OCI-LY3 (cell line): ENCODE data around the gene APBB3.

Experiments
- H2AFZ ChIP-seq: fragments of 200-600, 300-600 bp; shearing (Covaris generic); 2 replicates; pipeline ENCODE4 v1.6.0; 2014; ENCODE audit warnings: antibody characterized with exemption, low read depth, low read length
- H3K27ac ChIP-seq: fragments of 200-600, 300-600 bp; sonication (generic); 2 replicates; pipeline ENCODE4 v1.5.1; 2014; ENCODE audit warnings: mild to moderate bottlenecking, low read length, moderate library complexity, mixed read lengths
- H3K27me3 ChIP-seq: fragments of 200-600, 300-600 bp; sonication (generic); 2 replicates; pipeline ENCODE4 v1.6.1; 2014; ENCODE audit warnings: low read depth, low read length, mixed read lengths
- H3K36me3 ChIP-seq: fragments of 200-600, 300-600 bp; sonication (generic); replicated peaks from 2 replicates; pipeline ENCODE3; 2014; ENCODE audit warnings: low read depth, low read length, mixed read lengths
- H3K4me1 ChIP-seq: fragments of 300-600, 200-600 bp; sonication (generic); 2 replicates; pipeline ENCODE4 v1.6.1; 2014; ENCODE audit warnings: low read length, mixed read lengths
- H3K4me2 ChIP-seq: fragments of 200-600, 300-600 bp; sonication (generic); 2 replicates; pipeline ENCODE4 v1.6.1; 2014; ENCODE audit warnings: low read length, mixed read lengths
- H3K4me3 ChIP-seq: fragments of 300-600, 200-600 bp; sonication (generic); 2 replicates; pipeline ENCODE4 v1.5.1; 2014; ENCODE audit warnings: antibody characterized with exemption, mild to moderate bottlenecking, low read length, moderate library complexity
- H3K79me2 ChIP-seq: fragments of 300-600, 200-600 bp; shearing (Covaris generic); 2 replicates; pipeline ENCODE4 v1.6.1; 2014; ENCODE audit warnings: mild to moderate bottlenecking, low read length, mixed read lengths
- H3K9ac ChIP-seq: fragments of 300-600, 200-600 bp; shearing (Covaris generic); 2 replicates; pipeline ENCODE4 v1.6.0; 2014; ENCODE audit warnings: mild to moderate bottlenecking, low read length, moderate library complexity
- H3K9me3 ChIP-seq: fragments of 200-600, 300-600 bp; shearing (Covaris generic); 2 replicates; pipeline ENCODE4 v1.6.1; 2014; ENCODE audit warnings: low read length, mixed read lengths; ENCODE audit not compliant: insufficient read depth
- H4K20me1 ChIP-seq: fragments of 200-600, 300-600 bp; sonication (generic); 2 replicates; pipeline ENCODE4 v1.6.1; 2016; ENCODE audit warnings: low read length, mixed read lengths; ENCODE audit not compliant: insufficient read depth
- EZH2phosphoT487 ChIP-seq: fragments of 200-600 bp; shearing (Covaris generic); IDR thresholded peaks from 2 replicates; pipeline ENCODE4 v1.6.1; 2018; ENCODE audit warnings: antibody characterized with exemption, mixed run types, low read depth
- TF ChIP-seq, protein P1 (sequence below): fragments of 200-600, 300-600 bp; sonication (generic); IDR thresholded peaks from 2 replicates; pipeline ENCODE4 v1.5.1; 2014; ENCODE audit warnings: antibody characterized with exemption, low read length, low read depth

The APBB3 gene

DNA sequence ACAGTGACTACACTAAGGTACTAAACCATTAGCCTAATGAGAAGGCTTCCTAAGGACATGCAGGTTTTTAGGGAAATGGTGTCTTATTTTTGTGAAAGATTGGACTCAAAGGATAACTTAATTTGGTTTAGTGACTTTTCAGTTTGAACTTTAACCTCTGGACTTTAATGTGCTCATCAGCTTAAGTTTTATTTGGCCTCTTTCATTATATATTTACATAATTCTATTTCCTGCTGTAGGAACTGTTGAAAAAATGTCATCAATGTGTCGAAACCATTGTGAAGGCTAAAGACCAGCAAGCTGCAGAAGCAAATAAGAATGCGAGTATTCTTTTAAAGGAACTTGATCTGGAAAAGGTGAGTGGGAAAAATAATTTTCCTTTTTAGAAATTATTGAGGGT is 51.3 kb downstream of the APBB3 start:
- H4K20me1 ChIP-seq, result no peaks in the 10 kb centered on the region
- no peak overlapping the region for H2AFZ ChIP-seq
- no peaks in the 10 kb centered on the region for H3K27me3 ChIP-seq
- H3K4me2 ChIP-seq, result no peak overlapping the region
- no peak overlapping the region for H3K27ac ChIP-seq
- H3K4me1 ChIP-seq, result no peaks in the 10 kb centered on the region
- no peak overlapping the region for H3K9ac ChIP-seq
- H3K9me3 ChIP-seq, result no peaks in the 10 kb centered on the region
- H3K36me3 ChIP-seq, result peaks cover 19% of the 10 kb centered on the region
- TF ChIP-seq, protein P1, sequence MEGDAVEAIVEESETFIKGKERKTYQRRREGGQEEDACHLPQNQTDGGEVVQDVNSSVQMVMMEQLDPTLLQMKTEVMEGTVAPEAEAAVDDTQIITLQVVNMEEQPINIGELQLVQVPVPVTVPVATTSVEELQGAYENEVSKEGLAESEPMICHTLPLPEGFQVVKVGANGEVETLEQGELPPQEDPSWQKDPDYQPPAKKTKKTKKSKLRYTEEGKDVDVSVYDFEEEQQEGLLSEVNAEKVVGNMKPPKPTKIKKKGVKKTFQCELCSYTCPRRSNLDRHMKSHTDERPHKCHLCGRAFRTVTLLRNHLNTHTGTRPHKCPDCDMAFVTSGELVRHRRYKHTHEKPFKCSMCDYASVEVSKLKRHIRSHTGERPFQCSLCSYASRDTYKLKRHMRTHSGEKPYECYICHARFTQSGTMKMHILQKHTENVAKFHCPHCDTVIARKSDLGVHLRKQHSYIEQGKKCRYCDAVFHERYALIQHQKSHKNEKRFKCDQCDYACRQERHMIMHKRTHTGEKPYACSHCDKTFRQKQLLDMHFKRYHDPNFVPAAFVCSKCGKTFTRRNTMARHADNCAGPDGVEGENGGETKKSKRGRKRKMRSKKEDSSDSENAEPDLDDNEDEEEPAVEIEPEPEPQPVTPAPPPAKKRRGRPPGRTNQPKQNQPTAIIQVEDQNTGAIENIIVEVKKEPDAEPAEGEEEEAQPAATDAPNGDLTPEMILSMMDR, result no peak
- TF ChIP-seq EZH2phosphoT487, result no peak
- H3K4me3 ChIP-seq, result no peak overlapping the region
- no peaks in the 10 kb centered on the region for H3K79me2 ChIP-seq

- Histone ChIP-seq H3K4me1 (no peaks in the 10 kb centered on the region), H4K20me1 (no peaks in the 10 kb centered on the region), H3K9ac (no peak overlapping the region), H3K4me3 (no peak overlapping the region), H3K79me2 (no peaks in the 10 kb centered on the region), H3K4me2 (no peak overlapping the region), H3K27ac (no peak overlapping the region), H3K27me3 (no peaks in the 10 kb centered on the region), H3K9me3 (no peaks in the 10 kb centered on the region), H3K36me3 (peaks cover 32% of the 10 kb centered on the region), H2AFZ (no peak overlapping the region)
- TF ChIP-seq, protein P1, result no peak
- no peak for TF ChIP-seq EZH2phosphoT487
Measured at GRCh38 chr5:140509898-140510297, 54.5 kb downstream of the APBB3 start.
